ENCODE data around the gene UPF3A. TPM values are rescaled to one million over a fixed set of nuclear protein-coding genes. Genes with fewer than 3 reads are reported as not detected.
"Not testable (repeated sequence)": the region's sequence is repeated elsewhere in the genome, so short reads cannot be mapped to it uniquely, and the experiment has no call there.

UPF3A gene
- total RNA-seq, 3 donors from 2014 or later (not counting 1 experiment from before 2014, with no cell fraction given), result 37.8 to 66.5 (median 44.7) TPM

DNA sequence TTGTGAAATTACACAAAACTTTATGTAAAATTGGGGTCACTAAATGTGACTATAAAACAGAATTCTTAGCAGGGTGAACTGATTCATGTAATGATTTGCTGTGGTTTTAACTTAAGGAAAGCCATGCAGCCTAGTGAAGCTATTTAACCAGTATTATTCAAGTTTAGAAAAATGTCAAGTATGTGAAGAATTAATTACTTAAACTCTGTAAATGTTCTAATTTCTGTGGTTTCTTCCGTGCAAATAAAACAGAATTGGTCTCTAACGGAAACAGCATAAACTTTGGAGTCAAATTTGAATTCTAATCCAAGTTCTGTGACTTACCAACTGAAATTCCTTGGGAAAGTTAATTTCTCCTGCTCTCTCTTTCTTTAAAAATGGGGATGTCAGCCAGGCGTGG lies 33.4 kb upstream of the UPF3A start:
- 93% methylated on average over 3 of the region's 3 CpGs for WGBS (ENCODE audit: insufficient coverage)
- Mint-ChIP-seq H3K9me3 (no peaks in the 10 kb centered on the region), H3K4me1 (peaks cover 0 to 21% of the 10 kb centered on the region in 2 donors), H3K27me3 (ENCODE audit: low read depth in 2 of 2) (no peaks in the 10 kb centered on the region), H3K4me3 (no peak overlapping the region), H3K36me3 (peaks cover 35% of the 10 kb centered on the region), H3K27ac (no peak overlapping the region)
- Histone ChIP-seq H3K36me3 (ENCODE audit: control insufficient read depth, insufficient read depth, low read length) (peaks cover 93% of the 10 kb centered on the region), H3K27ac (ENCODE audit: low read length) (no peak overlapping the region), H3K9me3 (ENCODE audit: control insufficient read depth, insufficient read depth, low read length) (no peaks in the 10 kb centered on the region), H3K4me1 (ENCODE audit: control insufficient read depth, insufficient read depth, low read length) (no peaks in the 10 kb centered on the region), H3K4me3 (ENCODE audit: low read length) (no peak overlapping the region), H3K27me3 (ENCODE audit: control insufficient read depth, insufficient read depth, low read length) (no peaks in the 10 kb centered on the region)
- intact Hi-C loops (cut with micrococcal nuclease), result no loop called here
- TF ChIP-seq, protein P1, sequence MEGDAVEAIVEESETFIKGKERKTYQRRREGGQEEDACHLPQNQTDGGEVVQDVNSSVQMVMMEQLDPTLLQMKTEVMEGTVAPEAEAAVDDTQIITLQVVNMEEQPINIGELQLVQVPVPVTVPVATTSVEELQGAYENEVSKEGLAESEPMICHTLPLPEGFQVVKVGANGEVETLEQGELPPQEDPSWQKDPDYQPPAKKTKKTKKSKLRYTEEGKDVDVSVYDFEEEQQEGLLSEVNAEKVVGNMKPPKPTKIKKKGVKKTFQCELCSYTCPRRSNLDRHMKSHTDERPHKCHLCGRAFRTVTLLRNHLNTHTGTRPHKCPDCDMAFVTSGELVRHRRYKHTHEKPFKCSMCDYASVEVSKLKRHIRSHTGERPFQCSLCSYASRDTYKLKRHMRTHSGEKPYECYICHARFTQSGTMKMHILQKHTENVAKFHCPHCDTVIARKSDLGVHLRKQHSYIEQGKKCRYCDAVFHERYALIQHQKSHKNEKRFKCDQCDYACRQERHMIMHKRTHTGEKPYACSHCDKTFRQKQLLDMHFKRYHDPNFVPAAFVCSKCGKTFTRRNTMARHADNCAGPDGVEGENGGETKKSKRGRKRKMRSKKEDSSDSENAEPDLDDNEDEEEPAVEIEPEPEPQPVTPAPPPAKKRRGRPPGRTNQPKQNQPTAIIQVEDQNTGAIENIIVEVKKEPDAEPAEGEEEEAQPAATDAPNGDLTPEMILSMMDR (IDR thresholded peaks at IDR 0.05), result no peak
- ATAC-seq (no peak), DNase-seq (no peak)

- Mint-ChIP-seq H3K9me3 (no peaks in the 10 kb centered on the region), H3K4me3 (no peak overlapping the region), H3K36me3 (peaks cover 35% of the 10 kb centered on the region), H3K27me3 (ENCODE audit: low read depth in 2 of 2) (no peaks in the 10 kb centered on the region), H3K4me1 (peaks cover 0 to 25% of the 10 kb centered on the region in 2 donors), H3K27ac (no peak overlapping the region)
- Histone ChIP-seq H3K4me3 (ENCODE audit: low read length) (no peak overlapping the region), H3K27me3 (ENCODE audit: control insufficient read depth, insufficient read depth, low read length) (no peaks in the 10 kb centered on the region), H3K4me1 (ENCODE audit: control insufficient read depth, insufficient read depth, low read length) (no peaks in the 10 kb centered on the region), H3K27ac (ENCODE audit: low read length) (no peak overlapping the region), H3K36me3 (ENCODE audit: control insufficient read depth, insufficient read depth, low read length) (peaks cover 90% of the 10 kb centered on the region), H3K9me3 (ENCODE audit: control insufficient read depth, insufficient read depth, low read length) (no peaks in the 10 kb centered on the region)
- TF ChIP-seq, protein P1 (IDR thresholded peaks at IDR 0.05), result no peak
- intact Hi-C loops (cut with micrococcal nuclease), result no loop called here
- DNase-seq (peak in 1 of 2 donors; percentile 22), ATAC-seq (no peak)
- 98% methylated on average over 7 of the region's 7 CpGs for WGBS (ENCODE audit: insufficient coverage)
Measured at GRCh38 chr13:114249077-114249476, 32.3 kb upstream of the UPF3A start.

- H3K27me3 Mint-ChIP-seq (ENCODE audit: low read depth in 2 of 2); intact Hi-C loops (cut with micrococcal nuclease); H3K9me3 Mint-ChIP-seq; H3K4me3 Mint-ChIP-seq; ATAC-seq; H3K4me3 ChIP-seq (ENCODE audit: low read length); H3K27ac Mint-ChIP-seq; H3K9me3 ChIP-seq (ENCODE audit: control insufficient read depth, insufficient read depth, low read length); H3K27me3 ChIP-seq (ENCODE audit: control insufficient read depth, insufficient read depth, low read length); H3K4me1 ChIP-seq (ENCODE audit: control insufficient read depth, insufficient read depth, low read length); DNase-seq; H3K27ac ChIP-seq (ENCODE audit: low read length): not testable (repeated sequence)
- peaks cover 6 to 33% of the 10 kb centered on the region in 2 donors for H3K4me1 Mint-ChIP-seq
- peaks cover 86% of the 10 kb centered on the region for H3K36me3 ChIP-seq (ENCODE audit: control insufficient read depth, insufficient read depth, low read length)
- H3K36me3 Mint-ChIP-seq, result peaks cover 21% of the 10 kb centered on the region
- WGBS (ENCODE audit: insufficient coverage), result 100% methylated on average over 1 of the region's 1 CpG
Measured at GRCh38 chr13:114251639-114252440, 29.6 kb upstream of the UPF3A start.

DNA sequence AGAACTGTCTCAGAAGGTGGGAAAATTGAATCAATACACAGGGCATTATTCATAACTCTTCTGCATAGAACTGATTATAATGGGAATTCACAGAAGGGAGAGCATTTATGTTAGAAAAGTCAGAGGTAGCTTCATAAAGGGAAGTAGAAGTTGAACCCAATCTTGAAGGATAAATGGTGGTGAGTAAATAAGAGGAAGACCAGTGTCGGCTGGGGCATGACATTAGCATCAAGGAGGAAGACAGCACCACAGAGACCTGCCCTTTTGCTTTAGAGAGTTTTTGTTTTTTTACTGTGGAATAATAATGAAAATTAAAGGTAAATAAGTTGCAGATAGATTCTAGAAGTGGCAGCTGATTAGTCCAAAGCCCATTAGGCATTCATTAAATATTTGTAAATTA lies 24.9 kb upstream of the UPF3A start:
- H3K36me3 Mint-ChIP-seq, result peaks cover 45% of the 10 kb centered on the region
- no peaks in the 10 kb centered on the region for H3K9me3 Mint-ChIP-seq
- H3K4me3 ChIP-seq (ENCODE audit: low read length), result no peak overlapping the region
- peak overlapping the region; percentile 25 to 46 for H3K27ac Mint-ChIP-seq
- H3K4me3 Mint-ChIP-seq, result no peak overlapping the region
- H3K27ac ChIP-seq (ENCODE audit: low read length), result no peak overlapping the region
- H3K27me3 Mint-ChIP-seq (ENCODE audit: low read depth in 2 of 2), result no peaks in the 10 kb centered on the region
- no peaks in the 10 kb centered on the region for H3K9me3 ChIP-seq (ENCODE audit: control insufficient read depth, insufficient read depth, low read length)
- WGBS (ENCODE audit: insufficient coverage), result 61% methylated on average over 1 of the region's 1 CpG
- ATAC-seq (no peak), DNase-seq (no peak)
- H3K4me1 ChIP-seq (ENCODE audit: control insufficient read depth, insufficient read depth, low read length), result peaks cover 13% of the 10 kb centered on the region
- peaks cover 24 to 58% of the 10 kb centered on the region in 2 donors for H3K4me1 Mint-ChIP-seq
- H3K36me3 ChIP-seq (ENCODE audit: control insufficient read depth, insufficient read depth, low read length), result peaks cover 84% of the 10 kb centered on the region
- TF ChIP-seq, protein P1 (IDR thresholded peaks at IDR 0.05), result no peak
- intact Hi-C loops (cut with micrococcal nuclease), result no loop called here
- H3K27me3 ChIP-seq (ENCODE audit: control insufficient read depth, insufficient read depth, low read length), result no peaks in the 10 kb centered on the region
